K562 (cell line): Measurements from ENCODE around the gene ARHGAP18. TPM values are rescaled to one million over a fixed set of nuclear protein-coding genes. Genes with fewer than 3 reads are reported as not detected.

Experiments used
- ARID2 ChIP-seq: fragments of 450-650 bp; IDR thresholded peaks from 2 replicates; pipeline ENCODE4 v1.6.1; 2017; ENCODE audit warnings: antibody characterized with exemption, mild to moderate bottlenecking
- BACH1 ChIP-seq: fragments of 200-800 bp; sonication (Bioruptor generic); IDR thresholded peaks from 2 replicates; pipeline ENCODE4 v1.6.1; 2016; ENCODE audit warnings: missing genetic modification characterization, missing compliant biosample characterization
- FIP1L1 ChIP-seq: fragments of 200-400 bp; formaldehyde crosslinking; IDR thresholded peaks from 2 replicates; pipeline ENCODE4 v1.6.1; 2018; ENCODE audit warnings: mild to moderate bottlenecking, low read depth, low read length; ENCODE audit not compliant: poor library complexity, severe bottlenecking
- GTF2F1 ChIP-seq: IDR thresholded peaks from 2 replicates; pipeline ENCODE4 v1.6.1; 2011; ENCODE audit warnings: low read depth, low read length, improper control_type of control experiment
- SMAD3 ChIP-seq: fragments of 450-650 bp; formaldehyde crosslinking; conservative IDR thresholded peaks from 2 replicates; pipeline ENCODE4 v1.4.0; 2020; ENCODE audit warnings: mild to moderate bottlenecking
- TCF3 ChIP-seq: sonication (generic); formaldehyde crosslinking; IDR thresholded peaks from 2 replicates; pipeline ENCODE4 v1.4.0; 2020; ENCODE audit warnings: mild to moderate bottlenecking, missing genetic modification reagents
- polyA plus RNA-seq, 8 experiments: library from polyadenylated mRNA; depleted of rRNA in 4 of 8; stranded (reverse) in 5 of 8; unstranded in 3 of 8; fragments of >200 nt; fragmentation: Nextera tagmentation in 2 of 8; fragmentation: Illumina TruSeq in 1 of 8; extraction: Ambion mirVana in 2 of 8; extraction: Trizol in 1 of 8; gene quantifications; 2 replicates each; pipeline versions ENCODE4 v1.2.1 to v1.2.3, GENCODE V29; 2011 to 2014; ENCODE audit warnings: inconsistent platforms in 1 of 8, missing spikeins in 1 of 8
- total RNA-seq, 7 experiments: library from RNA; depleted of rRNA in 6 of 7; stranded (reverse); fragments of >200 nt in 6 of 7; fragmentation: Illumina TruSeq in 2 of 7; extraction: Trizol in 2 of 7; gene quantifications; 2 replicates each; pipeline versions ENCODE4 v1.2.1 to v1.2.3, GENCODE V29; 2011 to 2021; ENCODE audit warnings: low replicate concordance in 1 of 7
- TF ChIP-seq, protein P1 (sequence below): fragments of 450-650 bp; IDR thresholded peaks from 2 replicates; pipeline ENCODE4 v1.6.1; 2016; ENCODE audit warnings: low read depth, mild to moderate bottlenecking, moderate library complexity
- TF ChIP-seq, protein P2 (sequence below), 2 experiments: fragments of 450-650 bp; conservative IDR thresholded peaks; 2 replicates each; pipeline ENCODE4 v1.6.1; 2017; ENCODE audit warnings: mild to moderate bottlenecking in 2 of 2, moderate library complexity in 2 of 2
- TF ChIP-seq, protein P3 (sequence below): fragments of 450-650 bp; IDR thresholded peaks from 2 replicates; pipeline ENCODE4 v1.6.1; 2016; ENCODE audit warnings: low read depth
- TF ChIP-seq, protein P4 (sequence below): sonication (generic); formaldehyde crosslinking; IDR thresholded peaks from 2 replicates; pipeline ENCODE4 v1.4.0; 2020; ENCODE audit warnings: mild to moderate bottlenecking, missing genetic modification reagents

The ARHGAP18 gene
- total and polyA plus RNA-seq, 9 of the 15 experiments (the other 6 are each of a cell fraction or from before 2014, with no cell fraction given), result 13.3 to 29.7 (median 21.1) TPM

DNA sequence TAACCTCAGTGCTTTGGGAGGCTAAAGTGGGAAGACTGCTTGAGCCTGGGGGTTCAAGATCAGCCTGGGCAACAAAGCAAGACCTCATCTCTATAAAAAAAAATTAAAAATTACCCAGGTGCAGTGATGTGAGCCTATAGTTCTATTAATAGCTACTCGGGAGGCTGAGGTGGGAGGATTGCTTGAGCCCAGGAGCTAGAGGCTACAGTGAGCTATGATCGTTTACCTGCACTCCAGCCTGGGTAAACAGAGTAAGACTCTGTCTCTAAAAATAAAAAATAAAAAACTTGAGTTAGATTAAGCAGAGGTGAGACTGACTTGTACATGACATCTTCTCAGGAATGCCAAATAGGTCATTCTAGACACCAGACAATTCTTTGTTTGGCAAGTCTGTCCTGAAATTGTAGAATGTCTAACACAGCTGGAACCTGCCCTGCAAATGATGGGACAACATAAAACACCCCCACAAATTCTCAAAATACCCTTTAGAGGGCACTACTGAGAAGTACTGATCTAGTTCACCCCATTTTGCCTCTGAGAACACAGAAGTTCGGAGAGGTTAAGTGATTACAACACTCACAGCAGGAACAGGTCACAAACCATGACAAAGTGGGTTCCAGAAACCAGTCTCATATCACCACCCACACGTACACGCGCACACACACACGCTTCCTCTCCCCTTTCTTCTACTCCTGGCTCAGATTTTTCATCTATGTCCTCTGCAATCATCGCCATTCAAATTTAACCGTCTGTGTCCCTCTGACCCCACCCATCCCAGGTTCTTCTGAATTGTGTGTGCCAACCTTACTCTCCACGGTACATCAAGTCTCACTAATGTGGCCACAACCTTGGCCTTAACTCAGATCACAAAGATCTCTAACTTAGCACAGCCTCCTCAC lies 38.3 kb downstream of the ARHGAP18 start (continued):
- TF ChIP-seq, protein P1, sequence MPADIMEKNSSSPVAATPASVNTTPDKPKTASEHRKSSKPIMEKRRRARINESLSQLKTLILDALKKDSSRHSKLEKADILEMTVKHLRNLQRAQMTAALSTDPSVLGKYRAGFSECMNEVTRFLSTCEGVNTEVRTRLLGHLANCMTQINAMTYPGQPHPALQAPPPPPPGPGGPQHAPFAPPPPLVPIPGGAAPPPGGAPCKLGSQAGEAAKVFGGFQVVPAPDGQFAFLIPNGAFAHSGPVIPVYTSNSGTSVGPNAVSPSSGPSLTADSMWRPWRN, result peak; percentile 67; the same call in 1 of the 2 replicates
- no peak for TF ChIP-seq SMAD3 (CRISPR knock-in tag)
- TF ChIP-seq, protein P2, sequence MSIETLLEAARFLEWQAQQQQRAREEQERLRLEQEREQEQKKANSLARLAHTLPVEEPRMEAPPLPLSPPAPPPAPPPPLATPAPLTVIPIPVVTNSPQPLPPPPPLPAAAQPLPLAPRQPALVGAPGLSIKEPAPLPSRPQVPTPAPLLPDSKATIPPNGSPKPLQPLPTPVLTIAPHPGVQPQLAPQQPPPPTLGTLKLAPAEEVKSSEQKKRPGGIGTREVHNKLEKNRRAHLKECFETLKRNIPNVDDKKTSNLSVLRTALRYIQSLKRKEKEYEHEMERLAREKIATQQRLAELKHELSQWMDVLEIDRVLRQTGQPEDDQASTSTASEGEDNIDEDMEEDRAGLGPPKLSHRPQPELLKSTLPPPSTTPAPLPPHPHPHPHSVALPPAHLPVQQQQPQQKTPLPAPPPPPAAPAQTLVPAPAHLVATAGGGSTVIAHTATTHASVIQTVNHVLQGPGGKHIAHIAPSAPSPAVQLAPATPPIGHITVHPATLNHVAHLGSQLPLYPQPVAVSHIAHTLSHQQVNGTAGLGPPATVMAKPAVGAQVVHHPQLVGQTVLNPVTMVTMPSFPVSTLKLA (conservative IDR thresholded peaks at IDR 0.05), result peak in 1 of 2 experiments; percentile 53; a peak in 1 of 4 replicates
- TF ChIP-seq, protein P3, sequence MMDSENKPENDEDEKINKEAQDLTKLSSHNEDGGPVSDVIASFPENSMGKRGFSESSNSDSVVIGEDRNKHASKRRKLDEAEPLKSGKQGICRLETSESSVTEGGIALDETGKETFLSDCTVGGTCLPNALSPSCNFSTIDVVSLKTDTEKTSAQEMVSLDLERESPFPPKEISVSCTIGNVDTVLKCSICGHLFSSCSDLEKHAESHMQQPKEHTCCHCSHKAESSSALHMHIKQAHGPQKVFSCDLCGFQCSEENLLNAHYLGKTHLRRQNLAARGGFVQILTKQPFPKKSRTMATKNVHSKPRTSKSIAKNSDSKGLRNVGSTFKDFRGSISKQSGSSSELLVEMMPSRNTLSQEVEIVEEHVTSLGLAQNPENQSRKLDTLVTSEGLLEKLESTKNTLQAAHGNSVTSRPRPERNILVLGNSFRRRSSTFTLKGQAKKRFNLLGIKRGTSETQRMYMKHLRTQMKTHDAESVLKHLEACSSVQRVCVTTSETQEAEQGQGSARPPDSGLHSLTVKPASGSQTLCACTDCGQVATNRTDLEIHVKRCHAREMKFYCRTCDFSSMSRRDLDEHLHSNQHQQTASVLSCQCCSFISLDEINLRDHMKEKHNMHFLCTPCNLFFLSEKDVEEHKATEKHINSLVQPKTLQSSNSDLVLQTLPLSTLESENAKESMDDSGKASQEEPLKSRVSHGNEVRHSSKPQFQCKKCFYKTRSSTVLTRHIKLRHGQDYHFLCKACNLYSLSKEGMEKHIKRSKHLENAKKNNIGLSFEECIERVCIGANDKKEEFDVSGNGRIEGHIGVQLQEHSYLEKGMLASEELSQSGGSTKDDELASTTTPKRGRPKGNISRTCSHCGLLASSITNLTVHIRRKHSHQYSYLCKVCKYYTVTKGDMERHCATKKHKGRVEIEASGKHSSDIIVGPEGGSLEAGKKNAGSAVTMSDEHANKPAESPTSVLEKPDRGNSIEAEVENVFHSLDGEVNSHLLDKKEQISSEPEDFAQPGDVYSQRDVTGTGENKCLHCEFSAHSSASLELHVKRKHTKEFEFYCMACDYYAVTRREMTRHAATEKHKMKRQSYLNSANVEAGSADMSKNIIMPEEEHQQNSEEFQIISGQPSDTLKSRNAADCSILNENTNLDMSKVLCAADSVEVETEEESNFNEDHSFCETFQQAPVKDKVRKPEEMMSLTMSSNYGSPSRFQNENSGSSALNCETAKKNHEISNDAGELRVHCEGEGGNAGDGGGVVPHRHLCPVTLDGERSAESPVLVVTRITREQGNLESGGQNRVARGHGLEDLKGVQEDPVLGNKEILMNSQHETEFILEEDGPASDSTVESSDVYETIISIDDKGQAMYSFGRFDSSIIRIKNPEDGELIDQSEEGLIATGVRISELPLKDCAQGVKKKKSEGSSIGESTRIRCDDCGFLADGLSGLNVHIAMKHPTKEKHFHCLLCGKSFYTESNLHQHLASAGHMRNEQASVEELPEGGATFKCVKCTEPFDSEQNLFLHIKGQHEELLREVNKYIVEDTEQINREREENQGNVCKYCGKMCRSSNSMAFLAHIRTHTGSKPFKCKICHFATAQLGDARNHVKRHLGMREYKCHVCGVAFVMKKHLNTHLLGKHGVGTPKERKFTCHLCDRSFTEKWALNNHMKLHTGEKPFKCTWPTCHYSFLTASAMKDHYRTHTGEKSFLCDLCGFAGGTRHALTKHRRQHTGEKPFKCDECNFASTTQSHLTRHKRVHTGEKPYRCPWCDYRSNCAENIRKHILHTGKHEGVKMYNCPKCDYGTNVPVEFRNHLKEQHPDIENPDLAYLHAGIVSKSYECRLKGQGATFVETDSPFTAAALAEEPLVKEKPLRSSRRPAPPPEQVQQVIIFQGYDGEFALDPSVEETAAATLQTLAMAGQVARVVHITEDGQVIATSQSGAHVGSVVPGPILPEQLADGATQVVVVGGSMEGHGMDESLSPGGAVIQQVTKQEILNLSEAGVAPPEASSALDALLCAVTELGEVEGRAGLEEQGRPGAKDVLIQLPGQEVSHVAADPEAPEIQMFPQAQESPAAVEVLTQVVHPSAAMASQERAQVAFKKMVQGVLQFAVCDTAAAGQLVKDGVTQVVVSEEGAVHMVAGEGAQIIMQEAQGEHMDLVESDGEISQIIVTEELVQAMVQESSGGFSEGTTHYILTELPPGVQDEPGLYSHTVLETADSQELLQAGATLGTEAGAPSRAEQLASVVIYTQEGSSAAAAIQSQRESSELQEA, result no peak
- no peak for TF ChIP-seq FIP1L1
- peak; percentile 14; the same call in 1 of the 2 replicates for TF ChIP-seq BACH1 (tag)
- TF ChIP-seq GTF2F1, result no peak
- TF ChIP-seq ARID2, result no peak
- peak; percentile 50; the same call in 1 of the 2 replicates for TF ChIP-seq TCF3 (CRISPR knock-in tag)
- TF ChIP-seq, protein P4, sequence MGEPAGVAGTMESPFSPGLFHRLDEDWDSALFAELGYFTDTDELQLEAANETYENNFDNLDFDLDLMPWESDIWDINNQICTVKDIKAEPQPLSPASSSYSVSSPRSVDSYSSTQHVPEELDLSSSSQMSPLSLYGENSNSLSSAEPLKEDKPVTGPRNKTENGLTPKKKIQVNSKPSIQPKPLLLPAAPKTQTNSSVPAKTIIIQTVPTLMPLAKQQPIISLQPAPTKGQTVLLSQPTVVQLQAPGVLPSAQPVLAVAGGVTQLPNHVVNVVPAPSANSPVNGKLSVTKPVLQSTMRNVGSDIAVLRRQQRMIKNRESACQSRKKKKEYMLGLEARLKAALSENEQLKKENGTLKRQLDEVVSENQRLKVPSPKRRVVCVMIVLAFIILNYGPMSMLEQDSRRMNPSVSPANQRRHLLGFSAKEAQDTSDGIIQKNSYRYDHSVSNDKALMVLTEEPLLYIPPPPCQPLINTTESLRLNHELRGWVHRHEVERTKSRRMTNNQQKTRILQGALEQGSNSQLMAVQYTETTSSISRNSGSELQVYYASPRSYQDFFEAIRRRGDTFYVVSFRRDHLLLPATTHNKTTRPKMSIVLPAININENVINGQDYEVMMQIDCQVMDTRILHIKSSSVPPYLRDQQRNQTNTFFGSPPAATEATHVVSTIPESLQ (CRISPR knock-in tag), result no peak
